HG03097 (cell line): ENCODE measurements around the gene KRT82.
"Not testable (repeated sequence)": the region's sequence is repeated elsewhere in the genome, so short reads cannot be mapped to it uniquely, and the experiment has no call there.

Source experiments
- ATAC-seq: cut with Tn5 transposase; IDR thresholded peaks from one replicate; pipeline ENCODE4 v1.9.1; 2021; ENCODE audit not compliant: unreplicated experiment, low FRiP score

KRT82 gene

GRCh38 chr12:52405922-52406385 lies at the start of gene KRT82:
TSS of gene KRT82 (minus strand) at chr12:52406335. CDS start at chr12:52406277, 58 bp downstream.
- ATAC-seq: no peak

- ATAC-seq: no peak
These were observed 49.7 kb upstream of the KRT82 start for GRCh38 chr12:52455821-52456220.

GRCh38 chr12:52454411-52455201 lies 48.5 kb upstream of the KRT82 start:
- no peak for ATAC-seq

GRCh38 chr12:52452101-52452500 lies 46.0 kb upstream of the KRT82 start, which contains the start of gene KRT6B:
TSS of gene KRT6B (minus strand) at chr12:52452146. CDS start at chr12:52452078, 68 bp downstream.
- no peak for ATAC-seq

GRCh38 chr12:52448228-52448627 lies 42.1 kb upstream of the KRT82 start:
- ATAC-seq: no peak

- not testable (repeated sequence) for ATAC-seq
These were observed 41.1 kb upstream of the KRT82 start for GRCh38 chr12:52447196-52447595.

- ATAC-seq: no peak
These were observed 40.4 kb upstream of the KRT82 start for GRCh38 chr12:52446367-52447045.

GRCh38 chr12:52445876-52446275 lies 39.7 kb upstream of the KRT82 start:
- no peak for ATAC-seq

GRCh38 chr12:52444647-52445595 lies 38.8 kb upstream of the KRT82 start:
- no peak for ATAC-seq

GRCh38 chr12:52443966-52444365 lies 37.8 kb upstream of the KRT82 start:
- ATAC-seq: no peak

- ATAC-seq: no peak
These were observed 36.5 kb upstream of the KRT82 start for GRCh38 chr12:52442600-52443061.

GRCh38 chr12:52441320-52441911 lies 35.3 kb upstream of the KRT82 start:
- no peak for ATAC-seq

GRCh38 chr12:52440821-52441319 lies 34.7 kb upstream of the KRT82 start:
- no peak for ATAC-seq

GRCh38 chr12:52439845-52440244 lies 33.7 kb upstream of the KRT82 start:
- no peak for ATAC-seq

- no peak for ATAC-seq
These were observed 33.3 kb upstream of the KRT82 start for GRCh38 chr12:52439420-52439819.

- no peak for ATAC-seq
These were observed 32.5 kb upstream of the KRT82 start for GRCh38 chr12:52438305-52439301.

- ATAC-seq: no peak
These were observed 31.4 kb upstream of the KRT82 start for GRCh38 chr12:52437508-52437907.

GRCh38 chr12:52436828-52437474 lies 30.8 kb upstream of the KRT82 start:
- ATAC-seq: no peak
